SK-N-MC (cell line): ENCODE data around the gene NPRL2.

Experiments
- EZH2 ChIP-seq: fragments of 200-600 bp; sonication (generic); IDR thresholded peaks from one replicate; pipeline ENCODE4 v1.6.1; 2017; ENCODE audit warnings: antibody characterized with exemption
- POLR2AphosphoS5 ChIP-seq: IDR thresholded peaks from 2 replicates; pipeline ENCODE4 v1.6.1; 2012; ENCODE audit warnings: mild to moderate bottlenecking, low read depth, low read length, borderline replicate concordance

DNA sequence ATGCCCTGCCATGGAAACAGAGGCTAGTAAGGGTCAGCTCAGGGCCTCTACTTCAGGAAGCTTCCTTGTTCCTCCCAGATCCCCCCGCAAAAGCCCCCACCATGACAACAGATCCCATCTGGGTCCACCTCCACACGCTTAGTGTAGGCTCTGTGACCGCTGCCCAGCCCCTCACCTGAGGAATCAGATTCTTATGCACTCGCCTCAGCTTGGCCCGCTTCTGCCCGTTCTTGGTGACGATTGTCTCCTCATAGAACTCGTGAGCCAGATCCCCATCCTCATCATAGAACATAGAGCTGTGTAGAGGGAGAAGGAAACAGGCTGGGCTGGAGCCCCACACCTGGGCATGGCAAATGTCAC, 24.4 kb downstream of the NPRL2 start:
- TF ChIP-seq EZH2, result no peak
- no peak for TF ChIP-seq POLR2AphosphoS5
